GM18499 (cell line): ENCODE measurements around the gene RNF31.

Experiments
- ATAC-seq: cut with Tn5 transposase; IDR thresholded peaks from one replicate; pipeline ENCODE4 v1.9.1; 2021; ENCODE audit warnings: moderate number of reproducible peaks; ENCODE audit not compliant: insufficient read depth, unreplicated experiment

The RNF31 gene

GRCh38 chr14:24115422-24116127 is 31.7 kb upstream of the RNF31 start:
- ATAC-seq = no peak

DNA sequence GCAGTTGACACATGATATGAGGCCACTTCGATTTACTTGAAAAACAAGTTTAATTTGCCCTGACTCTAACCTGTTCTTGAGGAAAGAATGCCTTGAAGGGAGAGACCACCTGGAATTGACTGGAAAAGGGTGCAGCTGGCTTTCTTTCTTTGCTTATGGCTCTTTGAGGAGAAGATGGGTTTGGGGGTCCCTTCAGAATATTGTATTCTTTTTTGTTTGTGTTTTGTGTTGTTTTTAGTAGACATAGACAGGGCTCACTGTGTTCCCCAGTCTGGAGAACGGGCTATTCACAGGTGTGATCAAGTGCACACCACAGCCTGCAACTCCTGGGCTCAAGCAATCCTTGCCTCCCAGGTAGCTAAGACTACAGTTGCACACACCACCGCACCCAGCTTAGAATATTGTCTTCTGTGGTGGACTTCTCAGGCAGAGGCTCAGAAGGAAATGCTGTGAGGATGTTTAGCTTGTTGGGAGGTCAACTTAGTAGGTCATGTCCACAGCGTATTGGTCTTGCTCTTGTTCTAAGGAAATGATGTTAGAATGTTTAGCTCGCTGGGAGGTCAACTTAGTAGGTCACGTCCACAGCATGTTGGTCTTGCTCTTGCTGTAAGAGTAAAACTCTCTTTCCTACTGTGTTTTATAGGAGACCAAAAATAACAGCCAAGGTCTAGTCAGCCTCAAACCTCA is 31.0 kb upstream of the RNF31 start:
- ATAC-seq = no peak

- no peak for ATAC-seq
Observed at GRCh38 chr14:24117179-24117578, 30.1 kb upstream of the RNF31 start.

DNA sequence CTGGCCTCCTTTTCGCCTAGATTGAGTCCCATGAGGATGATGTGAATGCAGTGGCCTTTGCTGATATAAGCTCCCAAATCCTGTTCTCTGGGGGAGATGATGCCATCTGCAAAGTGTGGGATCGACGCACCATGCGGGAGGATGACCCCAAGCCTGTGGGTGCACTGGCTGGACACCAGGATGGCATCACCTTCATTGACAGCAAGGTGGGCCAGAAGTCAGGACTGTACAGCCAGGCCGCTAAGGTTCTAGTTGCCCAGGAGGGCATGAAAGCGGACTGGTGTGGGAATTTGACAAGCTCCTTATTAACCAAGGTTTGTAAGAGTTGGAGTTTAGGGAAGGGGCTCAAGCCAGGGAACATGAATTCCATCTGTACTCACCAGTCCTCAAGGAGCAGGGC is 27.6 kb upstream of the RNF31 start:
- ATAC-seq = no peak

DNA sequence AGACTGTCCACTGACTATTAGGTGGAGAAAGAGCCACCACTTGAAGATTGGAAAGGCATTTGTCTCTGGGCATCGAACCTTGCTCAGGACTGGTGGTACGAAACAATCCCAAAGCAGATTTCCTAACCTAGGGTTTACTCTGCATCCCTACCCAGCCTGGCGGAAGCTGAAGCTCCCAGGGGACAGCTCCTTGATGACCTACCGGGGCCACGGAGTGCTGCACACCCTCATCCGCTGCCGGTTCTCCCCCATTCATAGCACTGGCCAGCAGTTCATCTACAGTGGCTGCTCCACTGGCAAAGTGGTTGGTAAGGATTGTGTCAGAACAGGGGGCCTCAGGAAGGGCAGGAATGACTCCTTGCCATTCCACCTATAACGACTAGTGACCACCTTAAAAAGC is 26.1 kb upstream of the RNF31 start:
- ATAC-seq = no peak

- ATAC-seq = no peak
Observed at GRCh38 chr14:24122416-24122815, 24.9 kb upstream of the RNF31 start.

DNA sequence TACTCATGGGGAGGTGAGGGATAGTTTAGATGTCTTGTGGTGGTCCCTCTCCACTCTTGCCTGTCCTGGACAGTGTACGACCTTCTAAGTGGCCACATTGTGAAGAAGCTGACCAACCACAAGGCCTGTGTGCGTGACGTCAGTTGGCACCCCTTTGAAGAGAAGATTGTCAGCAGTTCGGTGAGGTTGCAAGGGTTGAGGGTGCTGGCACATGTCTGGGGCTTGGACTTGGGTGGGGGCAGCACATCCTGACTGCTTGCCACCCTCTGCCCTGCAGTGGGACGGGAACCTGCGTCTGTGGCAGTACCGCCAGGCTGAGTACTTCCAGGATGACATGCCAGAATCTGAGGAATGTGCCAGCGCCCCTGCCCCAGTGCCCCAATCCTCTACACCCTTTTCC is 24.4 kb upstream of the RNF31 start:
- no peak for ATAC-seq

GRCh38 chr14:24123424-24124417 is 23.6 kb upstream of the RNF31 start:
- ATAC-seq = no peak

DNA sequence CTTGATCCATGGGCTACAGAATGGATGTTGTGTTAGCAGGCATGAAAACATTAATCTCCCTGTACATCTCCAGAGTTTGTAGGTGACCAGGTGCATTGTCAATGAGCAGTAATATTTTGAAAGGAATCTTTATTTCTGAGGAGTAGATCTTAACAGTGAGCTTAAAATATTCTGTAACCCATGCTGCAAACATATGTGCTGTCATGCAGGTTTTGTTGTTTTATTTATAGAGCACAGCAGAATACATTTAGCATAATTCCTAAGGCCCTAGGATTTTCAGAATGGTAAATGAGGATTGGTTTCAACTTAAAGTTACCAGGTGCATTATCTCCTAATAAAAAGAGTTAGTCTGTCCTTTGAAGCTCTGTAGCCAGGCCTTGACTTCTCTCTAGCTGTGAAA is 20.4 kb upstream of the RNF31 start:
- ATAC-seq = no peak

- ATAC-seq = no peak
Observed at GRCh38 chr14:24127673-24128072, 19.6 kb upstream of the RNF31 start.

DNA sequence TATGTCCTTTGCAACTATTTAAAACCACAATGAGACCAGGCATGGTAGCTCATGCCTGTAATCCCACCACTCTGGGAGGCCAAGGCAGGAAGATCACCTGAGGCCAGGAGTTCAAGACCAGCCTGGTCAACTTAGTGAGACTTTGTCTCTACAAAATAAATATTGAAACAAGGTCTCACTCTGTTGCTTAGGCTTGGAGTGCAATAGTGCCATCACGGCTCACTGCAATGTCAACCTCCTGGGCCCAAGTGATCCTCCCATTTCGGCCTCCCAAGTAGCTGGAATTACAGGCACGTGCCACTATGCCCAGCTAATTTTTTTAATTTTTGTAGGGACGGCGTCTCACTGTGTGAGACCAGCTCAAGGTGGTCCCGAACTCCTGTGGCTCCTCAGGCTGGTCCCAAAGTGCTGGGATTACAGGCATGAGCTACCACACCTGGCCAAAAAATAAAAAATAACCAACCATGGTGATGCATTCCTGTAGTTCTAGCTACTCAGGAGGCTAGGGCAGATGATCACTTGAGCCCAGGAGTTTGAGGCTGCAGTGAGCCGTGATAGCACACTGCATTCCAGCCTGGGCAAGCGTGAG is 17.8 kb upstream of the RNF31 start:
- ATAC-seq = no peak

DNA sequence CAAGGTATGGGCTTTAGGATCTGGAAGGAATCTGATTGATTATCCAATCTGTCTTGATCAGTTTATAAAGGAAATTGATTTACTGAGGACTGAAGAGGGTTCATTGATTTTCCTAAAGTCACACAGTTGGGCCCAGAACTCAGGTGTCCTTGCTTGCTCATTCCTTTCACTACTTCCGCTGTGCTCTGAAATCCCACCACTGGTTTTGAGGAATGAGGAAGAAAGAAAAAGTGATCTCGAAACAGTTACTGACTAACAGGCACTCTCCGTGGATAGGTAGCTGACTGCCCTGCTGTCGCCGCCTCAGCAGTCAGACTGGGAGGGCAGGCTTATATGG is 16.9 kb upstream of the RNF31 start, which contains the start of gene FITM1:
Gene FITM1 (plus strand): TSS at position 280 of the 337 bp plus-strand sequence. CDS start 905 bp downstream, outside the sequence.
- no peak for ATAC-seq

- no peak for ATAC-seq
Observed at GRCh38 chr14:24130717-24131548, 16.4 kb upstream of the RNF31 start.

DNA sequence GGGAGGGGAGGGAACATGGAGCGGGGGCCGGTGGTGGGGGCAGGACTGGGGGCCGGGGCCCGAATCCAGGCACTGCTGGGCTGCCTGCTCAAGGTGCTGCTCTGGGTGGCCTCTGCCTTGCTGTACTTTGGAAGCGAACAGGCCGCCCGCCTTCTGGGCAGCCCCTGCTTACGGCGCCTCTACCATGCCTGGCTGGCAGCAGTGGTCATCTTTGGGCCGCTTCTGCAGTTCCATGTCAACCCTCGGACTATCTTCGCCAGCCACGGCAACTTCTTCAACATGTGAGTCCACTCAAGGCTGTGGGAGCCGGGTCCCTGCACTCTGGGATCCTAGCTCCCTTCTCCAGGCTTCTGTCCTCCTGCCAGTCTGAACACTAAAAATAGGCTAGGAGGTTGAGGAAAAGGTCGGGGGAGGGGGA is 15.7 kb upstream of the RNF31 start:
- no peak for ATAC-seq

DNA sequence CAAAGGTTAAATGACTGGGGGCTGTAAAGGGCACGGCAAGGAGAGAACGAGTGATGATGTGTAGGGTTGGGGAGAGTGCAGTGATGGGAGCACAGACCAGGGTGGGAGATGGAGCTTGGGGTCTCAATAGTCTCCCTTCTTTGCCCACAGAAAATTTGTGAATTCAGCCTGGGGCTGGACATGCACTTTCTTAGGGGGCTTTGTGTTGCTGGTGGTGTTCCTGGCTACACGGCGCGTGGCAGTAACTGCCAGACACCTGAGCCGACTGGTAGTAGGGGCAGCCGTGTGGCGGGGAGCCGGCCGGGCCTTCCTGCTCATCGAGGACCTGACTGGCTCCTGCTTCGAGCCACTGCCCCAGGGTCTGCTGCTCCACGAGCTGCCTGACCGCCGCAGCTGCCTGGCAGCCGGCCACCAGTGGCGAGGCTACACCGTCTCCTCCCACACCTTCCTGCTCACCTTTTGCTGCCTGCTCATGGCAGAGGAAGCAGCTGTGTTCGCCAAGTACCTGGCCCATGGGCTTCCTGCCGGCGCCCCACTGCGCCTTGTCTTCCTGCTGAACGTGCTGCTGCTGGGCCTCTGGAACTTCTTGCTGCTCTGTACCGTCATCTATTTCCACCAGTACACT is 15.1 kb upstream of the RNF31 start:
- no peak for ATAC-seq

- ATAC-seq = no peak
Observed at GRCh38 chr14:24132976-24133375, 14.3 kb upstream of the RNF31 start.

GRCh38 chr14:24133735-24134134 is 13.6 kb upstream of the RNF31 start:
- no peak for ATAC-seq

DNA sequence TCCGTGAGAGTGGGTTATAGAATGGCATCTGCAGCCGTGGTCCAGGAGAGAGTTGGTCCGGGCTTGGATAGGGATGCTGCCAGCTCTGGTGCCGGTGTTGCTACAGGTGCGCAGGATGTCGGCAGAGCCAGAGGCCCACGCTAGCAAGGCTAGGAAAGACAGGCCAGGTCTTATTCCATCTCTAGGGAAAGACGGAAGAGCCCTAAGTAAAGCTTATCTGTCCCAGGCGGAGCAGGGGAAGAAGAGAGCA is 11.8 kb upstream of the RNF31 start:
- ATAC-seq = no peak

DNA sequence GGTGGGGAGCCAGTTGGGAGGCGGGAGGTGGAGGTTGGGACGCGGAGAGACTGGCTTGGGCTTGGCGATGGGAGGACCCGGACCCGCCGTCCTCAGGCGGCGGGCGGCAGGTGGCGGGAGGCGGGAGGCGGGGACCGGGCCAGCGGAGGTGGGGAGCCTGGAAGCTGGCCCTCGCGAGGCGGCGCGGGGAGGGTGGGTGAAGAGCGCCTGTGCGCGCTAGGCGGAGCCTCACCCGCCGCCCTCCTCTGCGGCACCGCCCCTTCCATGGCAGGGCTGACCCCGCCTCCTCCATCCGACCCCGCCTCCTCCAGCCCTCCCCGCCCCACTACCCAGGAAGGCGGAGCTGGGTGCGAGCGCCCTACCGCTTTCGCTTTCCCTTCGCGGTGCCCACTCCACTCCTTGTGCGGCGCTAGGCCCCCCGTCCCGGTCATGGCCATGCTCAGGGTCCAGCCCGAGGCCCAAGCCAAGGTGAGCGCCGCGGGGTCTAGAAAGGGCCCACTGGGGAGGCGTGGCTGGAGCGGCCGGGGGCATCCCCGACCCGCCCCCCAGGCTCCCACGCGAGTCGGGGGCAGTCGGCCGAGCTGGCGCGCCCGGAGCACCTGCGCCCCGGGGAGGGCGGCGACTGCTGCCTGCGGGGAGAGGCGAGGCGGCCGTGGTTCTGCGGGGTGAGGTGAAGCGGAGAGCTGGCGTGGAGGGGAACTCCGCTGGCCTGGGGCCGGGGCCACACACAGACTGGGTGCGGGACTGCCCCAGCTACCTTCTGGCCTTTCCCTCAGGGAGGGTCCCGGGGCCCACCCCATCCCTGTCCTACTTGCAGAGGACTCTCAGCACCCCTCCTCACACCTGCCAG is 11.2 kb upstream of the RNF31 start, which contains the start of gene PSME1:
Gene PSME1 (plus strand): TSS at position 361 of the 850 bp plus-strand sequence. CDS start 69 bp downstream, at position 430.
- peak; percentile 52 for ATAC-seq
